HepG2 (cell line): ENCODE data around the gene AP5B1. TPM values are rescaled to one million over a fixed set of nuclear protein-coding genes. Genes with fewer than 3 reads are reported as not detected.

Source experiments
- DMAP1 ChIP-seq: IDR thresholded peaks from 2 replicates; pipeline ENCODE4 v1.6.1; 2016
- E2F1 ChIP-seq: sonication (generic); formaldehyde crosslinking; IDR thresholded peaks from 2 replicates; pipeline ENCODE4 v1.5.0; 2020; ENCODE audit warnings: missing genetic modification reagents
- EHMT2 ChIP-seq: fragments of 200-600 bp; sonication (generic); IDR thresholded peaks from 2 replicates; pipeline ENCODE4 v1.7.0; 2017; ENCODE audit warnings: antibody characterized with exemption, low read depth, low read length, borderline replicate concordance
- HDAC2 ChIP-seq: sonication (generic); formaldehyde crosslinking; IDR thresholded peaks from 2 replicates; pipeline ENCODE4 v1.4.0; 2020; ENCODE audit warnings: missing genetic modification reagents
- HMG20A ChIP-seq: IDR thresholded peaks from 2 replicates; pipeline ENCODE4 v1.6.1; 2016; ENCODE audit warnings: borderline replicate concordance
- SIX1 ChIP-seq: sonication (generic); formaldehyde crosslinking; IDR thresholded peaks from 2 replicates; pipeline ENCODE4 v1.4.0; 2020; ENCODE audit warnings: missing genetic modification reagents, borderline replicate concordance
- SPEN ChIP-seq: sonication (generic); formaldehyde crosslinking; IDR thresholded peaks from 2 replicates; pipeline ENCODE4 v1.5.1; 2020; ENCODE audit warnings: low read depth, mild to moderate bottlenecking, missing genetic modification reagents
- ZBTB46 ChIP-seq: sonication (generic); formaldehyde crosslinking; IDR thresholded peaks from 2 replicates; pipeline ENCODE4 v1.4.0; 2020; ENCODE audit warnings: mild to moderate bottlenecking, missing genetic modification reagents, borderline replicate concordance
- ZGPAT ChIP-seq: IDR thresholded peaks from 2 replicates; pipeline ENCODE4 v1.6.1; 2016; ENCODE audit warnings: mild to moderate bottlenecking
- ZMYM4 ChIP-seq: sonication (generic); formaldehyde crosslinking; IDR thresholded peaks from 2 replicates; pipeline ENCODE4 v1.8.1; 2023; ENCODE audit warnings: mild to moderate bottlenecking, missing genetic modification reagents
- ZNF124 ChIP-seq: sonication (generic); formaldehyde crosslinking; IDR thresholded peaks from 2 replicates; pipeline ENCODE4 v1.4.0; 2020; ENCODE audit warnings: missing genetic modification reagents
- ZNF234 ChIP-seq: sonication (generic); formaldehyde crosslinking; conservative IDR thresholded peaks from 2 replicates; pipeline ENCODE4 v1.5.1; 2020; ENCODE audit warnings: mild to moderate bottlenecking, missing genetic modification reagents
- ZNF335 ChIP-seq: sonication (generic); formaldehyde crosslinking; IDR thresholded peaks from 2 replicates; pipeline ENCODE4 v1.4.0; 2020; ENCODE audit warnings: missing genetic modification reagents
- ZNF33A ChIP-seq: sonication (generic); formaldehyde crosslinking; IDR thresholded peaks from 2 replicates; pipeline ENCODE4 v1.5.1; 2020; ENCODE audit warnings: missing genetic modification reagents, mild to moderate bottlenecking, moderate library complexity, borderline replicate concordance
- ZNF558 ChIP-seq: sonication (generic); formaldehyde crosslinking; IDR thresholded peaks from 2 replicates; pipeline ENCODE4 v1.9.0; 2022; ENCODE audit warnings: mild to moderate bottlenecking, missing genetic modification reagents, borderline replicate concordance
- ZNF580 ChIP-seq: IDR thresholded peaks from 2 replicates; pipeline ENCODE4 v1.6.1; 2016; ENCODE audit warnings: low read depth, borderline replicate concordance
- ZNF687 ChIP-seq: sonication (generic); formaldehyde crosslinking; IDR thresholded peaks from 2 replicates; pipeline ENCODE4 v1.5.1; 2020; ENCODE audit warnings: mild to moderate bottlenecking, missing genetic modification reagents, moderate library complexity
- ZNF747 ChIP-seq: sonication (generic); formaldehyde crosslinking; IDR thresholded peaks from 2 replicates; pipeline ENCODE4 v1.8.1; 2023; ENCODE audit warnings: missing genetic modification reagents, mild to moderate bottlenecking, borderline replicate concordance
- ZNF883 ChIP-seq: sonication (generic); formaldehyde crosslinking; IDR thresholded peaks from 2 replicates; pipeline ENCODE4 v1.5.1; 2020; ENCODE audit warnings: mild to moderate bottlenecking, missing genetic modification reagents; ENCODE audit errors: not compliant biosample characterization
- polyA plus RNA-seq, 8 experiments: library from polyadenylated mRNA; depleted of rRNA in 3 of 8; stranded (reverse) in 7 of 8; unstranded in 1 of 8; fragments of >200 nt; fragmentation: Illumina TruSeq in 4 of 8; extraction: Trizol in 4 of 8; gene quantifications; 2 replicates each; pipeline versions ENCODE4 v1.2.1 to v1.2.3, GENCODE V29; 2011 to 2016; ENCODE audit warnings: low read depth in 4 of 8, missing spikeins in 1 of 8, mixed read lengths in 1 of 8; ENCODE audit not compliant: insufficient read depth in 1 of 8
- total RNA-seq, 5 experiments: library from RNA; depleted of rRNA; stranded (reverse); fragments of >200 nt; fragmentation: Illumina TruSeq; extraction: Trizol; gene quantifications; 2 replicates each; pipeline ENCODE4 v1.2.3, GENCODE V29; 2016; ENCODE audit warnings: low read depth in 1 of 5
- TF ChIP-seq, protein P1 (sequence below): sonication (generic); formaldehyde crosslinking; IDR thresholded peaks from 2 replicates; pipeline ENCODE4 v1.5.0; 2020; ENCODE audit warnings: mild to moderate bottlenecking, missing genetic modification reagents

Gene AP5B1
- total and polyA plus RNA-seq, 2 of the 13 experiments (the other 11 are each of a cell fraction or from before 2014, with no cell fraction given): 1.7 to 4.4 TPM

- TF ChIP-seq ZNF580 (CRISPR knock-in tag) (no peak), ZNF124 (CRISPR knock-in tag) (no peak), ZNF558 (CRISPR knock-in tag) (no peak), EHMT2 (no peak), ZNF883 (no peak), HMG20A (CRISPR knock-in tag) (no peak), ZBTB46 (no peak), ZMYM4 (CRISPR knock-in tag) (peak; percentile 42; the same call in 1 of the 2 replicates), SIX1 (CRISPR knock-in tag) (no peak), DMAP1 (CRISPR knock-in tag) (peak; percentile 40; the same call in 1 of the 2 replicates), ZNF234 (CRISPR knock-in tag) (no peak), ZNF687 (CRISPR knock-in tag) (peak; percentile 59), SPEN (peak; percentile 46; the same call in 1 of the 2 replicates), ZNF335 (CRISPR knock-in tag) (no peak), E2F1 (CRISPR knock-in tag) (no peak), ZGPAT (CRISPR knock-in tag) (no peak), ZNF747 (CRISPR knock-in tag) (no peak), HDAC2 (CRISPR knock-in tag) (peak; percentile 53; the same call in 1 of the 2 replicates), ZNF33A (CRISPR knock-in tag) (no peak)
- TF ChIP-seq, protein P1, sequence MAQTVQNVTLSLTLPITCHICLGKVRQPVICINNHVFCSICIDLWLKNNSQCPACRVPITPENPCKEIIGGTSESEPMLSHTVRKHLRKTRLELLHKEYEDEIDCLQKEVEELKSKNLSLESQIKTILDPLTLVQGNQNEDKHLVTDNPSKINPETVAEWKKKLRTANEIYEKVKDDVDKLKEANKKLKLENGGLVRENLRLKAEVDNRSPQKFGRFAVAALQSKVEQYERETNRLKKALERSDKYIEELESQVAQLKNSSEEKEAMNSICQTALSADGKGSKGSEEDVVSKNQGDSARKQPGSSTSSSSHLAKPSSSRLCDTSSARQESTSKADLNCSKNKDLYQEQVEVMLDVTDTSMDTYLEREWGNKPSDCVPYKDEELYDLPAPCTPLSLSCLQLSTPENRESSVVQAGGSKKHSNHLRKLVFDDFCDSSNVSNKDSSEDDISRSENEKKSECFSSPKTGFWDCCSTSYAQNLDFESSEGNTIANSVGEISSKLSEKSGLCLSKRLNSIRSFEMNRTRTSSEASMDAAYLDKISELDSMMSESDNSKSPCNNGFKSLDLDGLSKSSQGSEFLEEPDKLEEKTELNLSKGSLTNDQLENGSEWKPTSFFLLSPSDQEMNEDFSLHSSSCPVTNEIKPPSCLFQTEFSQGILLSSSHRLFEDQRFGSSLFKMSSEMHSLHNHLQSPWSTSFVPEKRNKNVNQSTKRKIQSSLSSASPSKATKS: no peak
These were observed 40.3 kb upstream of the AP5B1 start (continued) for GRCh38 chr11:65821107-65821506.
